K562 (cell line): ENCODE results near the gene PRKAG2. TPM values are rescaled to one million over a fixed set of nuclear protein-coding genes. Genes with fewer than 3 reads are reported as not detected.

Source experiments
- ATAC-seq: fragments of 200-7000 bp; cut with Tn5 transposase; 3 replicates; pipeline ENCODE4 v1.9.1; 2020; ENCODE audit warnings: moderate library complexity
- BruUV-seq: library from RNA; stranded (reverse); fragments of 400-500 nt; replicated peaks from 2 replicates; lab custom pipeline; 2021; lab: Mats Ljungman, UMichigan
- CTCF ChIA-PET: fragments of 300-600 bp; formaldehyde crosslinking; extraction: SDS; loops from one replicate; lab custom pipeline; 2021; ENCODE audit warnings: low intra/inter-chr PET ratio; lab: Yijun Ruan, JAX
- POLR2A ChIA-PET: fragments of 300-600, 350-650 bp; sonication (Branson Sonifier 250); formaldehyde crosslinking; extraction: SDS; loops from one replicate; lab custom pipeline; 2021; ENCODE audit warnings: antibody characterized with exemption, inconsistent platforms; lab: Yijun Ruan, JAX
- DNase-seq, 4 experiments: peaks; one replicate each; pipeline versions ENCODE4 v3.0.0 to v3.0.0-alpha.2; 2011 to 2018; ENCODE audit warnings: low spot score in 3 of 4, mixed read lengths in 3 of 4; ENCODE audit errors: extremely low read depth in 1 of 4
- FAIRE-seq: peaks from 2 replicates; lab custom pipeline; 2011; peaks lifted over from hg19 to GRCh38; lab: Jason Lieb, UNC
- H2AFZ ChIP-seq: 2 replicates; pipeline ENCODE4 v1.6.0; 2011; ENCODE audit warnings: low read depth, low read length, control low read depth, inconsistent platforms
- H3K27ac ChIP-seq: fragments of 200-600 bp; 3 replicates; pipeline ENCODE4 v1.8.0; 2011; ENCODE audit warnings: low read depth, mild to moderate bottlenecking, control low read depth, inconsistent platforms, low read length, moderate library complexity, mixed read lengths; ENCODE audit errors: extremely low read depth
- H3K27me3 ChIP-seq, 2 experiments: fragments of 300-600 bp in 1 of 2; 2 replicates in 1 of 2; 3 replicates in 1 of 2; pipeline versions ENCODE4 v1.6.0 to v1.8.0; 2011; ENCODE audit warnings: inconsistent platforms in 2 of 2, low read length in 2 of 2, mild to moderate bottlenecking in 1 of 2, mixed read lengths in 1 of 2, moderate library complexity in 1 of 2; ENCODE audit not compliant: control insufficient read depth in 2 of 2, insufficient read depth in 2 of 2
- H3K36me3 ChIP-seq: fragments of 300-600 bp; 3 replicates; pipeline ENCODE4 v1.8.0; 2011; ENCODE audit warnings: mild to moderate bottlenecking, low read length, inconsistent platforms; ENCODE audit not compliant: control insufficient read depth, insufficient read depth
- H3K4me1 ChIP-seq, 2 experiments: fragments of 200-600 bp in 1 of 2; replicated peaks in 1 of 2; 2 replicates in 1 of 2; 3 replicates in 1 of 2; pipeline versions ENCODE4 v1.5.1 to v1.8.0; 2011; ENCODE audit warnings: inconsistent platforms in 2 of 2, low read length in 2 of 2, mild to moderate bottlenecking in 1 of 2, mixed read lengths in 1 of 2, moderate library complexity in 1 of 2; ENCODE audit not compliant: control insufficient read depth in 2 of 2, insufficient read depth in 2 of 2
- H3K4me2 ChIP-seq: 2 replicates; pipeline ENCODE4 v1.6.1; 2011; ENCODE audit warnings: low read length, control low read depth, inconsistent platforms, mixed read lengths; ENCODE audit not compliant: insufficient read depth
- H3K4me3 ChIP-seq: fragments of 200-600 bp; sonication (generic), shearing (Covaris generic); 2 replicates; pipeline ENCODE4 v1.5.1; 2016; ENCODE audit warnings: control low read depth, inconsistent platforms
- H3K79me2 ChIP-seq: fragments of 200-600 bp; 3 replicates; pipeline ENCODE4 v1.8.0; 2011; ENCODE audit warnings: low read length, inconsistent platforms; ENCODE audit not compliant: control insufficient read depth, insufficient read depth
- H3K9ac ChIP-seq, 2 experiments: 2 replicates each; pipeline versions ENCODE4 v1.6.0 to v1.6.1; 2011; ENCODE audit warnings: low read depth in 2 of 2, low read length in 2 of 2, control low read depth in 1 of 2, inconsistent platforms in 1 of 2, mild to moderate bottlenecking in 1 of 2, mixed read lengths in 1 of 2; ENCODE audit not compliant: insufficient read depth in 1 of 2
- H3K9me1 ChIP-seq: one replicate; pipeline ENCODE4 v1.6.0; 2011; ENCODE audit warnings: inconsistent platforms, mild to moderate bottlenecking, low read length, moderate library complexity; ENCODE audit not compliant: control insufficient read depth, insufficient read depth
- H3K9me3 ChIP-seq: replicated peaks from 2 replicates; pipeline ENCODE4 v1.5.1; 2011; ENCODE audit warnings: low read depth, low read length, inconsistent platforms; ENCODE audit not compliant: control insufficient read depth, insufficient read depth
- H4K20me1 ChIP-seq: replicated peaks from 2 replicates; pipeline ENCODE4 v1.6.1; 2011; ENCODE audit warnings: low read length, inconsistent platforms, mixed read lengths; ENCODE audit not compliant: control insufficient read depth, insufficient read depth
- ATF3 ChIP-seq, 2 experiments: fragments of 450-650 bp in 1 of 2; sonication (generic) in 1 of 2; formaldehyde crosslinking in 1 of 2; IDR thresholded peaks in 1 of 2; conservative IDR thresholded peaks in 1 of 2; 2 replicates each; pipeline versions ENCODE4 v1.6.1 to v1.8.1; 2016 to 2023; ENCODE audit warnings: mild to moderate bottlenecking in 2 of 2, moderate library complexity in 2 of 2, inconsistent platforms in 1 of 2, missing genetic modification reagents in 1 of 2
- HMG20A ChIP-seq: fragments of 450-650 bp; formaldehyde crosslinking; conservative IDR thresholded peaks from 2 replicates; pipeline ENCODE4 v1.4.0; 2020; ENCODE audit warnings: mild to moderate bottlenecking, mixed read lengths
- KLF1 ChIP-seq: fragments of 450-650 bp; IDR thresholded peaks from 2 replicates; pipeline ENCODE4 v1.6.1; 2016; ENCODE audit warnings: missing genetic modification characterization, missing compliant biosample characterization
- TAF15 ChIP-seq: fragments of 200-400 bp; formaldehyde crosslinking; IDR thresholded peaks from 2 replicates; pipeline ENCODE4 v1.6.1; 2017; ENCODE audit warnings: mild to moderate bottlenecking, low read depth, low read length, moderate library complexity
- WGBS: fragments of 100-300 bp; shearing (Covaris generic); methylation state at CpG from one replicate; pipeline ENCODE4 v1.1.6; 2016; ENCODE audit warnings: low coverage, mixed read lengths; ENCODE audit not compliant: insufficient coverage; ENCODE audit errors: missing lambda C conversion rate; 5-methylcytosine and 5-hydroxymethylcytosine counted together
- in situ Hi-C: fragments of 300-500 bp; cut with MboI; formaldehyde crosslinking; loops from 4 replicates; pipeline ENCODE4 v1.15.0; 2018; ENCODE audit warnings: inconsistent platforms, mixed read lengths
- intact Hi-C: fragments of 100-400 bp; cut with micrococcal nuclease; formaldehyde crosslinking; loops from 2 replicates; pipeline ENCODE4 v1.14.2; 2022
- polyA plus RNA-seq, 8 experiments: library from polyadenylated mRNA; depleted of rRNA in 4 of 8; stranded (reverse) in 5 of 8; unstranded in 3 of 8; fragments of >200 nt; fragmentation: Nextera tagmentation in 2 of 8; fragmentation: Illumina TruSeq in 1 of 8; extraction: Ambion mirVana in 2 of 8; extraction: Trizol in 1 of 8; gene quantifications; 2 replicates each; pipeline versions ENCODE4 v1.2.1 to v1.2.3, GENCODE V29; 2011 to 2014; ENCODE audit warnings: inconsistent platforms in 1 of 8, missing spikeins in 1 of 8
- total RNA-seq, 7 experiments: library from RNA; depleted of rRNA in 6 of 7; stranded (reverse); fragments of >200 nt in 6 of 7; fragmentation: Illumina TruSeq in 2 of 7; extraction: Trizol in 2 of 7; gene quantifications; 2 replicates each; pipeline versions ENCODE4 v1.2.1 to v1.2.3, GENCODE V29; 2011 to 2021; ENCODE audit warnings: low replicate concordance in 1 of 7

Gene PRKAG2
- total and polyA plus RNA-seq, 9 of the 15 experiments (the other 6 are each of a cell fraction or from before 2014, with no cell fraction given) = 0.99 to 5.6 (median 3.3) TPM

DNA sequence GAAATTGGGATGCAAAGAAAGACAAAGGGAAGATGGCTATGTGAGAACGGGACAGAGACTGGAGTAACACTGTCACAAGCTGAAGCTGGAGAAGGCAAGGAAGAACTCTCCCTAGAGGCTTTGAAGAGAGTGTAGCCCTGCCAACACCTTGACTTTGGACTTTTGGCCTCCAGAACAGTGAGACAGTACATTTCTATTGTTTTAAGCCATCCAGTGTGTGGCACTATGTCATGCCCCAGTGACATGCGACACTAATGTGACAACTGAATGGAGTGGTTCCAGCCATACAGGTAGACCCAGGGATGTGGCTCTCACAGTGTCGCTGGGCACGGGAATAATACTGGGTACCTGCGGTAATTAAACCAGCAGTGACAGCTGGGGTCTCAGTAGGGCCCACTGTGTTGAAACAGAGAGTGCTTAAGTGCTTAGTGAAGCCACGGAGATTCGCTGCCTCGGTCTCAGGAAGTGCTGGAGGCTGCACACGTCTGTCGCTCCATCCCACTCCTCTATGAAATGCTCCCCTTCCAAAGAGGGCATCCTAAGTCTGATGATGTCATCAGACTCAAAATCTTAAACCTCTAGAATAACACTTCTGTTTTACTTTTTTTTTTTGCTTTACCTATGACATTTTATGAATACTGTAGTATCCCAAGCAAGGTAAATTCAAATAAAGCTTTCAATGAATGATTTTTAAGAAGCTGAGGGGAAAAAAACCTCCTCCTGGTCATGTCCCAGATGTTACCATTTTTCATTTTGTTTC lies 202.6 kb downstream of the PRKAG2 start:
- no peak for DNase-seq
- H3K36me3 ChIP-seq = no peaks in the 10 kb centered on the region
- H3K4me2 ChIP-seq = no peak overlapping the region
- peaks cover 48 to 69% of the 10 kb centered on the region in 2 experiments for H3K27me3 ChIP-seq
- H3K9me3 ChIP-seq = no peaks in the 10 kb centered on the region
- H3K79me2 ChIP-seq = no peaks in the 10 kb centered on the region
- CTCF ChIA-PET = no interaction called here
- in situ Hi-C loops (no loop called here), intact Hi-C loops (no loop called here)
- no TSS peak for BruUV-seq
- H3K9ac ChIP-seq = no peak overlapping the region
- POLR2A ChIA-PET = no interaction called here
- H2AFZ ChIP-seq = no peak overlapping the region
- no peak for FAIRE-seq
- H4K20me1 ChIP-seq = no peaks in the 10 kb centered on the region
- H3K27ac ChIP-seq = no peak overlapping the region
- TF ChIP-seq HMG20A (CRISPR knock-in tag) = no peak
- no peak for TF ChIP-seq TAF15
- TF ChIP-seq ATF3 (IDR thresholded peaks at IDR 0.05) = peak; percentile 48
- TF ChIP-seq ATF3 (CRISPR knock-in tag; conservative IDR thresholded peaks at IDR 0.05) = no peak
- TF ChIP-seq KLF1 (tag) = no peak
- WGBS = 1% methylated on average over 10 of the region's 10 CpGs
- H3K4me1 ChIP-seq = 0 out of 5 replicates have a peak, but pooled peaks cover 0 to 3% of the 10 kb centered on the region in 2 experiments
- no peak overlapping the region for H3K4me3 ChIP-seq
- no peaks in the 10 kb centered on the region for H3K9me1 ChIP-seq
- ATAC-seq = no peak
